DMS153 treated with DMSO at 0.1 percent for 48 hours (cell line): ENCODE measurements around the gene SLC16A6.
"Not testable (repeated sequence)": the region's sequence is repeated elsewhere in the genome, so short reads cannot be mapped to it uniquely, and the experiment has no call there.

Experiments used
- DNase-seq: peaks from one replicate; lab custom pipeline; 2025; ENCODE audit not compliant: unreplicated experiment; lab: John Stamatoyannopoulos, UW

The SLC16A6 gene

GRCh38 chr17:68225055-68225454 is 65.9 kb downstream of the SLC16A6 start:
- DNase-seq: not testable (repeated sequence)

- DNase-seq: no peak
Measured at GRCh38 chr17:68222606-68223005, 68.3 kb downstream of the SLC16A6 start.

- no peak for DNase-seq
Measured at GRCh38 chr17:68221786-68222185, 69.1 kb downstream of the SLC16A6 start.

DNA sequence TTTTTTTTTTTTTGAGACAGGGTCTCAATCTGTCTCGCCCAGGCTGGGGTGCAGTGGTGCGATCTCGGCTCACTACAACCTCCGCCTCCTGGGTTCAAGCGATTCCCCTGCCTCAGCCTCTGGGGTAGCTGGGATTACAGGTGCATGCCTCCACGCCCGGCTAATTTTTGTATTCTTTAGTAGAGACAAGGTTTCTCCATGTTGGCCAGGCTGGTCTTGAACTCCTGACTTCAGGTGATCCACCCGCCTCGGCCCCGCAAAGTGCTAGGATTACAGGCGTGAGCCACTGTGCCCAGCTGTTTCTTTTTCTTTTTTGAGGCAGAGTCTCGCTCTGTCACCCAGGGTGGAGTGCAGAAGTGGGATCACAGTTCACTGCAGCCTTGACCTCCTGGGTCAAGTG is 70.1 kb downstream of the SLC16A6 start:
- DNase-seq: not testable (repeated sequence)

DNA sequence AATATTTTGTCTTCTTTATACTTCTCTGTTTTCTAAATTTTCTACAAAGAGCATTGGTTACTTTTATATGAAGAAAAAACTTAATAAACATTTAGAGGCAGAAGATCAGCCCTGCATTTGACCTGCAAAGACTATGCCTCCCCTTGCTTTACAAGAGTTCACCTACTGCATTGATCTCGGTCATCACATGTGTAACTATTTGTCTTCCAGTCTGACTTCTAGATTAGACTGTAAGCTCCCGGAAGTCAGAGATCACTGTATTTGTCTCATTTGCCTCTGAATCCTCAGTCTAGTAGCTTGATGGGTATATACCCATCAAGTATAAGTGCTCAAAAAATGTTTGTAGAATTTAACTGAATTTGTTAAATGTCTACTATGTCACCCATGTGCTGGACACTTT is 70.7 kb downstream of the SLC16A6 start:
- not testable (repeated sequence) for DNase-seq

- DNase-seq: not testable (repeated sequence)
Measured at GRCh38 chr17:68219429-68219828, 71.5 kb downstream of the SLC16A6 start.
